Measurements from ENCODE around the gene DMD. TPM values are rescaled to one million over a fixed set of nuclear protein-coding genes. Genes with fewer than 3 reads are reported as not detected.

DMD gene
- total and polyA plus RNA-seq, 2 of the 8 experiments (the other 6 are each of a cell fraction or from before 2014, with no cell fraction given): 4.8 to 7.4 TPM

- WGBS, 2 experiments (ENCODE audit: extremely low coverage in 1 of 2, insufficient coverage in 1 of 2, insufficient read length in 1 of 2, insufficient replicate concordance in 2 of 2, low coverage in 1 of 2, low lambda C conversion rate in 2 of 2, missing lambda C conversion rate in 1 of 2): 95% methylated on average over 2 of the region's 3 CpGs; no CpG with 5 or more reads in 1 of the 2 experiments
- no peak overlapping the region for H2BK5ac ChIP-seq (ENCODE audit: low read depth, low read length)
- no peaks in the 10 kb centered on the region; a peak in 2 of 7 replicates for H3K4me1 ChIP-seq (replicated peaks in 1 of 4; ENCODE audit: control insufficient read depth in 3 of 4, insufficient read depth in 4 of 4, low read length in 3 of 4)
- no peak overlapping the region for H3K23ac ChIP-seq (ENCODE audit: insufficient read length)
- H3K36me3 ChIP-seq (ENCODE audit: control insufficient read depth in 2 of 4, insufficient read depth in 4 of 4, low read length in 3 of 4): no peaks in the 10 kb centered on the region
- no peak overlapping the region for H2BK12ac ChIP-seq (ENCODE audit: low read depth, low read length)
- no peak overlapping the region for H3K9ac ChIP-seq (replicated peaks in 1 of 4; ENCODE audit: extremely low read depth in 1 of 4, low read depth in 3 of 4, low read length in 3 of 4)
- FAIRE-seq (no peak), DNase-seq (ENCODE audit: low read depth in 1 of 2, low spot score in 2 of 2) (no peak)
- ChIA-PET CTCF (ENCODE audit: partially characterized antibody) (no interaction called here), POLR2A (ENCODE audit: partially characterized antibody) (no interaction called here)
- H3K23me2 ChIP-seq (ENCODE audit: low read depth, low read length): no peaks in the 10 kb centered on the region
- H2BK15ac ChIP-seq (ENCODE audit: low read length): no peak overlapping the region
- no peaks in the 10 kb centered on the region for H3K79me1 ChIP-seq (ENCODE audit: low read depth, low read length)
- H3K14ac ChIP-seq (ENCODE audit: insufficient read length): no peak overlapping the region
- no peak overlapping the region for H2AFZ ChIP-seq (ENCODE audit: low read length)
- H3K56ac ChIP-seq (replicated peaks; ENCODE audit: insufficient read length, low read depth, low read length): no peak overlapping the region
- H3K27me3 ChIP-seq (replicated peaks in 1 of 4; ENCODE audit: control insufficient read depth in 3 of 4, extremely low read depth in 1 of 4, insufficient read depth in 3 of 4, low read length in 3 of 4): no peaks in the 10 kb centered on the region
- H3K4ac ChIP-seq (replicated peaks; ENCODE audit: insufficient read length, low read depth, low read length): no peak overlapping the region
- H4K91ac ChIP-seq (replicated peaks; ENCODE audit: insufficient read length, low read length): no peak overlapping the region
- H3K4me2 ChIP-seq (ENCODE audit: insufficient read depth in 1 of 2, low read depth in 2 of 2, low read length in 2 of 2): no peak overlapping the region
- no peaks in the 10 kb centered on the region for H3K79me2 ChIP-seq (ENCODE audit: control insufficient read depth in 1 of 2, insufficient read depth in 2 of 2, low read length in 2 of 2)
- H4K5ac ChIP-seq (ENCODE audit: insufficient read length, low read depth, low read length): no peak overlapping the region
- H3K18ac ChIP-seq (ENCODE audit: extremely low read depth, low read length): no peak overlapping the region
- no peak overlapping the region for H3K27ac ChIP-seq (ENCODE audit: low read depth, low read length)
- H2AK5ac ChIP-seq (ENCODE audit: low read depth, low read length): no peak overlapping the region
- no peak for TF ChIP-seq SUZ12 (IDR thresholded peaks at IDR 0.05; ENCODE audit: low read length)
- no peak for TF ChIP-seq TAF1 (IDR thresholded peaks at IDR 0.05; ENCODE audit: low read depth, low read length)
- no peak for TF ChIP-seq MAX (IDR thresholded peaks at IDR 0.05)
- TF ChIP-seq SP1 (IDR thresholded peaks at IDR 0.05; ENCODE audit: low read depth, low read length): no peak
- no peak for TF ChIP-seq CEBPB (IDR thresholded peaks at IDR 0.05; ENCODE audit: low read depth, low read length)
- TF ChIP-seq USF2 (IDR thresholded peaks at IDR 0.05; ENCODE audit: low read length): no peak
- TF ChIP-seq BCL11A (IDR thresholded peaks at IDR 0.05; ENCODE audit: low read depth in 2 of 2, low read length in 2 of 2): no peak
- no peak for TF ChIP-seq HDAC6 (IDR thresholded peaks at IDR 0.05; ENCODE audit: low read depth, low read length)
- no peak overlapping the region for H2BK120ac ChIP-seq (replicated peaks; ENCODE audit: low read depth, low read length)
- H2BK20ac ChIP-seq (ENCODE audit: low read length): no peak overlapping the region
- H4K20me1 ChIP-seq (replicated peaks in 1 of 2; ENCODE audit: control insufficient read depth in 1 of 2, insufficient read depth in 2 of 2, low read length in 2 of 2): no peaks in the 10 kb centered on the region
- no peak overlapping the region for H3K4me3 ChIP-seq (ENCODE audit: extremely low read depth in 1 of 4, insufficient read depth in 2 of 4, low read depth in 3 of 4, low read length in 4 of 4)
- no peaks in the 10 kb centered on the region for H3K9me3 ChIP-seq (ENCODE audit: insufficient read depth in 2 of 2, low read depth in 1 of 2, low read length in 1 of 2)
- H4K8ac ChIP-seq (ENCODE audit: extremely low read depth, insufficient read depth, low read length): no peak overlapping the region
Observed at GRCh38 chrX:31547816-31548215, 1663.5 kb downstream of the DMD start.

Measured in H1 (cell line).